K562 (cell line): ENCODE data around the gene ALDH1A3. TPM values are rescaled to one million over a fixed set of nuclear protein-coding genes. Genes with fewer than 3 reads are reported as not detected.
A peak's percentile ranks its signal among the peaks of the same experiment; 100 is the strongest.

Experiments used
- CBX1 ChIP-seq: sonication (generic); IDR thresholded peaks from 2 replicates; pipeline ENCODE4 v1.6.1; 2016; ENCODE audit warnings: antibody characterized with exemption, low read depth, mild to moderate bottlenecking
- E2F1 ChIP-seq: sonication (generic); formaldehyde crosslinking; IDR thresholded peaks from 2 replicates; pipeline ENCODE4 v1.8.1; 2023; ENCODE audit warnings: mild to moderate bottlenecking, missing genetic modification reagents, moderate library complexity
- HDAC3 ChIP-seq: fragments of 450-650 bp; IDR thresholded peaks from 2 replicates; pipeline ENCODE4 v1.6.1; 2018; ENCODE audit warnings: borderline replicate concordance, mild to moderate bottlenecking, moderate library complexity; ENCODE audit not compliant: partially characterized antibody
- HES1 ChIP-seq: fragments of 450-650 bp; IDR thresholded peaks from 2 replicates; pipeline ENCODE4 v1.6.1; 2016; ENCODE audit warnings: low read depth, mild to moderate bottlenecking, moderate library complexity
- HIVEP1 ChIP-seq: fragments of 250-450 bp; sonication (Bioruptor Pico); IDR thresholded peaks from 2 replicates; pipeline ENCODE4 v1.4.0; 2020; ENCODE audit warnings: mild to moderate bottlenecking
- LCOR ChIP-seq: sonication (generic); formaldehyde crosslinking; IDR thresholded peaks from 2 replicates; pipeline ENCODE4 v1.8.0; 2022; ENCODE audit warnings: mild to moderate bottlenecking, missing genetic modification reagents
- MAFG ChIP-seq: fragments of 450-650 bp; conservative IDR thresholded peaks from 2 replicates; pipeline ENCODE4 v1.6.1; 2016; ENCODE audit warnings: missing genetic modification characterization, missing compliant biosample characterization
- MAFK ChIP-seq: IDR thresholded peaks from 2 replicates; pipeline ENCODE4 v1.6.1; 2011; ENCODE audit warnings: low read length, improper control_type of control experiment
- MAX ChIP-seq: sonication (generic); formaldehyde crosslinking; IDR thresholded peaks from 2 replicates; pipeline ENCODE4 v1.9.0; 2022; ENCODE audit warnings: mild to moderate bottlenecking, missing genetic modification reagents
- NFATC3 ChIP-seq: fragments of 450-650 bp; IDR thresholded peaks from 2 replicates; pipeline ENCODE4 v1.6.1; 2017; ENCODE audit warnings: mild to moderate bottlenecking
- NR4A1 ChIP-seq, 2 experiments: fragments of 250-450 bp in 1 of 2; fragments of 450-650 bp in 1 of 2; sonication (Bioruptor Pico) in 1 of 2; IDR thresholded peaks; 2 replicates each; pipeline versions ENCODE4 v1.4.0 to v1.6.1; 2016 to 2020; ENCODE audit warnings: mild to moderate bottlenecking in 2 of 2, missing compliant biosample characterization in 1 of 2, missing genetic modification characterization in 1 of 2, moderate library complexity in 1 of 2
- SMARCA4 ChIP-seq: fragments of 450-650 bp; IDR thresholded peaks from 2 replicates; pipeline ENCODE4 v1.6.1; 2016
- TGIF2 ChIP-seq: sonication (generic); formaldehyde crosslinking; IDR thresholded peaks from 2 replicates; pipeline ENCODE4 v1.8.1; 2022; ENCODE audit warnings: mild to moderate bottlenecking, missing genetic modification reagents, moderate library complexity
- ZC3H8 ChIP-seq: fragments of 450-650 bp; IDR thresholded peaks from 2 replicates; pipeline ENCODE4 v1.6.1; 2017
- ZNF512 ChIP-seq: IDR thresholded peaks from 2 replicates; pipeline ENCODE4 v1.6.1; 2016; ENCODE audit warnings: missing genetic modification characterization, missing compliant biosample characterization
- ZNF766 ChIP-seq: fragments of 200-800 bp; sonication (Bioruptor generic); conservative IDR thresholded peaks from 2 replicates; pipeline ENCODE4 v1.6.1; 2016; ENCODE audit warnings: missing genetic modification characterization, missing compliant biosample characterization
- polyA plus RNA-seq, 8 experiments: library from polyadenylated mRNA; depleted of rRNA in 4 of 8; stranded (reverse) in 5 of 8; unstranded in 3 of 8; fragments of >200 nt; fragmentation: Nextera tagmentation in 2 of 8; fragmentation: Illumina TruSeq in 1 of 8; extraction: Ambion mirVana in 2 of 8; extraction: Trizol in 1 of 8; gene quantifications; 2 replicates each; pipeline versions ENCODE4 v1.2.1 to v1.2.3, GENCODE V29; 2011 to 2014; ENCODE audit warnings: inconsistent platforms in 1 of 8, missing spikeins in 1 of 8
- total RNA-seq, 7 experiments: library from RNA; depleted of rRNA in 6 of 7; stranded (reverse); fragments of >200 nt in 6 of 7; fragmentation: Illumina TruSeq in 2 of 7; extraction: Trizol in 2 of 7; gene quantifications; 2 replicates each; pipeline versions ENCODE4 v1.2.1 to v1.2.3, GENCODE V29; 2011 to 2021; ENCODE audit warnings: low replicate concordance in 1 of 7
- TF ChIP-seq, protein P1 (sequence below): fragments of 250-450 bp; sonication (Bioruptor Pico); IDR thresholded peaks from 2 replicates; pipeline ENCODE4 v1.4.0; 2020; ENCODE audit warnings: mild to moderate bottlenecking, moderate library complexity
- TF ChIP-seq, protein P2 (sequence below): fragments of 250-450 bp; sonication (Bioruptor Pico); IDR thresholded peaks from 2 replicates; pipeline ENCODE4 v1.8.0; 2022; ENCODE audit warnings: inconsistent platforms, mild to moderate bottlenecking, moderate library complexity, borderline replicate concordance
- TF ChIP-seq, protein P3 (sequence below): fragments of 250-450 bp; sonication (Bioruptor Pico); IDR thresholded peaks from 2 replicates; pipeline ENCODE4 v1.4.0; 2020; ENCODE audit warnings: borderline replicate concordance

The ALDH1A3 gene
- total and polyA plus RNA-seq, 9 of the 15 experiments (the other 6 are each of a cell fraction or from before 2014, with no cell fraction given), result 0.38 TPM; not detected in 8

DNA sequence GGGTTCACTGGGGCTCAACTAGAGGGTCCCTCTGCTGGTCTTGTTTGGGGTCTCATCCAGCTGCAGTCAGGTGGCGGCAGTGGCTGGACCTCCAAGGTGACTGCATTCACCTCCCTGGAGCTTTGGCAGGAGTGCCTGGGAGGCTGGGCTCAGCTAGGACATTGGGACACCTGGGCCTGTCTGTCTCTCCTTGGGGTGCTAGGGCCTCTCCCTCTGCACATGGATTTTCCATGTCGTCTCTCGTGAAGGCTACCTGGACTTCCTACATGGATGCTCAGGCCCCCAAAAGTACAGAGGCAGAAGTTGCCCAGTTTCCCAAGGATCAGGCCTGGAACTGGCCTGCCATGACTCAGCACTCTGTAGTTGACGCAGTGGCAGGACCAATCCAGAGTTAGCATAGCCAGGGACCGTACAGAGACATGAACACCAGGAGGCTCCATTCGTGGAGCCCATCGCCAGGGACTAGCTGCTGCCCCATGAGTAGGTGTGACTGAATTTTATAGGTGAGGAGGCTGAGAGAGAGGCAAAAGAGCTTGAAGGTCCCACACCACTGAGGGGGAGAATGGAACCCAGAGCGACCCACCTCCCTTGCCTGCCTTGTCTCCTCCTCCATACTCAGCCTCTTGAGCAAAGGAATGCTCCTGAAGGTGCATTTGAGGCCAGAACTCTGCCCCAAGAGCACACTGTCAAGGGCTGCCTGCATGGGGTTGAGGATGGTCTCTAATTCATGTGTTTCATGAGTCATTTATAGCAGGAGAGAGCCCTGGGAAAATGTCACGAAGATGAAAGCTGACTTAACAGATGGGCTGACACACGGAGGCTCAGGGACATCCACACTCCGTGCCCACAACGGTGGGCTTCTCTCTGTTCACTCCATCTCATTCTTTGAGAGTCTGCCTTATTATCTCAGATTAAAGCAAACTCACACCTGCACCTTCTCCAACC is 13.0 kb upstream of the ALDH1A3 start (continued):
- TF ChIP-seq, protein P1, sequence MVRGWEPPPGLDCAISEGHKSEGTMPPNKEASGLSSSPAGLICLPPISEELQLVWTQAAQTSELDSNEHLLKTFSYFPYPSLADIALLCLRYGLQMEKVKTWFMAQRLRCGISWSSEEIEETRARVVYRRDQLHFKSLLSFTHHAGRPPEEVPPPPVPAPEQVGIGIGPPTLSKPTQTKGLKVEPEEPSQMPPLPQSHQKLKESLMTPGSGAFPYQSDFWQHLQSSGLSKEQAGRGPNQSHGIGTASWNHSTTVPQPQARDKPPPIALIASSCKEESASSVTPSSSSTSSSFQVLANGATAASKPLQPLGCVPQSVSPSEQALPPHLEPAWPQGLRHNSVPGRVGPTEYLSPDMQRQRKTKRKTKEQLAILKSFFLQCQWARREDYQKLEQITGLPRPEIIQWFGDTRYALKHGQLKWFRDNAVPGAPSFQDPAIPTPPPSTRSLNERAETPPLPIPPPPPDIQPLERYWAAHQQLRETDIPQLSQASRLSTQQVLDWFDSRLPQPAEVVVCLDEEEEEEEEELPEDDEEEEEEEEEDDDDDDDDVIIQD (CRISPR knock-in tag), result no peak
- TF ChIP-seq LCOR (no peak), SMARCA4 (no peak), E2F1 (CRISPR knock-in tag) (no peak), HES1 (no peak), ZC3H8 (no peak), MAFK (peak; percentile 71), HDAC3 (no peak), NR4A1 (CRISPR knock-in tag; IDR thresholded peaks at IDR 0.05) (no peak), NR4A1 (tag; IDR thresholded peaks at IDR 0.05) (no peak), ZNF766 (no peak), NFATC3 (no peak), HIVEP1 (no peak), MAX (no peak), ZNF512 (no peak), MAFG (tag) (peak; percentile 87), TGIF2 (no peak), CBX1 (no peak)
- TF ChIP-seq, protein P2, sequence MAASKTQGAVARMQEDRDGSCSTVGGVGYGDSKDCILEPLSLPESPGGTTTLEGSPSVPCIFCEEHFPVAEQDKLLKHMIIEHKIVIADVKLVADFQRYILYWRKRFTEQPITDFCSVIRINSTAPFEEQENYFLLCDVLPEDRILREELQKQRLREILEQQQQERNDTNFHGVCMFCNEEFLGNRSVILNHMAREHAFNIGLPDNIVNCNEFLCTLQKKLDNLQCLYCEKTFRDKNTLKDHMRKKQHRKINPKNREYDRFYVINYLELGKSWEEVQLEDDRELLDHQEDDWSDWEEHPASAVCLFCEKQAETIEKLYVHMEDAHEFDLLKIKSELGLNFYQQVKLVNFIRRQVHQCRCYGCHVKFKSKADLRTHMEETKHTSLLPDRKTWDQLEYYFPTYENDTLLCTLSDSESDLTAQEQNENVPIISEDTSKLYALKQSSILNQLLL (CRISPR knock-in tag), result no peak
- TF ChIP-seq, protein P3, sequence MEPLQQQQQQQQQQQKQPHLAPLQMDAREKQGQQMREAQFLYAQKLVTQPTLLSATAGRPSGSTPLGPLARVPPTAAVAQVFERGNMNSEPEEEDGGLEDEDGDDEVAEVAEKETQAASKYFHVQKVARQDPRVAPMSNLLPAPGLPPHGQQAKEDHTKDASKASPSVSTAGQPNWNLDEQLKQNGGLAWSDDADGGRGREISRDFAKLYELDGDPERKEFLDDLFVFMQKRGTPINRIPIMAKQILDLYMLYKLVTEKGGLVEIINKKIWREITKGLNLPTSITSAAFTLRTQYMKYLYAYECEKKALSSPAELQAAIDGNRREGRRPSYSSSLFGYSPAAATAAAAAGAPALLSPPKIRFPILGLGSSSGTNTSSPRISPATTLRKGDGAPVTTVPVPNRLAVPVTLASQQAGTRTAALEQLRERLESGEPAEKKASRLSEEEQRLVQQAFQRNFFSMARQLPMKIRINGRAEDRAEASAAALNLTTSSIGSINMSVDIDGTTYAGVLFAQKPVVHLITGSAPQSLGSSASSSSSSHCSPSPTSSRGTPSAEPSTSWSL (CRISPR knock-in tag), result no peak
